ENCODE data around the gene MCCC2. TPM values are rescaled to one million over a fixed set of nuclear protein-coding genes. Genes with fewer than 3 reads are reported as not detected.

MCCC2 gene
- total and polyA plus RNA-seq, 2 of the 13 experiments (the other 11 are each of a cell fraction or from before 2014, with no cell fraction given), result 44.8 to 83.6 TPM

GRCh38 chr5:71705421-71705820 lies 118.3 kb downstream of the MCCC2 start (continued):
- TF ChIP-seq ZNF276 (CRISPR knock-in tag; IDR thresholded peaks at IDR 0.05; ENCODE audit: low read depth) (no peak), ZNF512 (CRISPR knock-in tag; IDR thresholded peaks at IDR 0.05) (no peak), ZC3H4 (CRISPR knock-in tag; IDR thresholded peaks at IDR 0.05; ENCODE audit: borderline replicate concordance) (no peak), SUZ12 (IDR thresholded peaks at IDR 0.05; ENCODE audit: low read depth, low read length) (no peak), AGO2 (optimal IDR thresholded peaks at IDR 0.05; ENCODE audit: low read depth, low read length) (no peak), CBX2 (IDR thresholded peaks at IDR 0.05; ENCODE audit: low read depth, low read length) (no peak), CBX2 (CRISPR knock-in tag; IDR thresholded peaks at IDR 0.05; ENCODE audit: low read depth) (no peak)
- TF ChIP-seq, protein P1, sequence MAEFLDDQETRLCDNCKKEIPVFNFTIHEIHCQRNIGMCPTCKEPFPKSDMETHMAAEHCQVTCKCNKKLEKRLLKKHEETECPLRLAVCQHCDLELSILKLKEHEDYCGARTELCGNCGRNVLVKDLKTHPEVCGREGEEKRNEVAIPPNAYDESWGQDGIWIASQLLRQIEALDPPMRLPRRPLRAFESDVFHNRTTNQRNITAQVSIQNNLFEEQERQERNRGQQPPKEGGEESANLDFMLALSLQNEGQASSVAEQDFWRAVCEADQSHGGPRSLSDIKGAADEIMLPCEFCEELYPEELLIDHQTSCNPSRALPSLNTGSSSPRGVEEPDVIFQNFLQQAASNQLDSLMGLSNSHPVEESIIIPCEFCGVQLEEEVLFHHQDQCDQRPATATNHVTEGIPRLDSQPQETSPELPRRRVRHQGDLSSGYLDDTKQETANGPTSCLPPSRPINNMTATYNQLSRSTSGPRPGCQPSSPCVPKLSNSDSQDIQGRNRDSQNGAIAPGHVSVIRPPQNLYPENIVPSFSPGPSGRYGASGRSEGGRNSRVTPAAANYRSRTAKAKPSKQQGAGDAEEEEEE (CRISPR knock-in tag; IDR thresholded peaks at IDR 0.05; ENCODE audit: borderline replicate concordance), result no peak

All from HepG2 (cell line).